HepG2 (cell line): ENCODE results near the gene TMC2. TPM values are rescaled to one million over a fixed set of nuclear protein-coding genes. Genes with fewer than 3 reads are reported as not detected.

Source experiments
- ATF7-NPFF ChIP-seq: sonication (generic); formaldehyde crosslinking; IDR thresholded peaks from 2 replicates; pipeline ENCODE4 v1.8.1; 2023; ENCODE audit warnings: mild to moderate bottlenecking, low read depth, missing genetic modification reagents, moderate library complexity
- GFI1 ChIP-seq: sonication (generic); formaldehyde crosslinking; IDR thresholded peaks from 2 replicates; pipeline ENCODE4 v1.5.0; 2020; ENCODE audit warnings: missing genetic modification reagents, mild to moderate bottlenecking, borderline replicate concordance
- HMG20A ChIP-seq: IDR thresholded peaks from 2 replicates; pipeline ENCODE4 v1.6.1; 2016; ENCODE audit warnings: borderline replicate concordance
- MAFF ChIP-seq: IDR thresholded peaks from 2 replicates; pipeline ENCODE4 v1.6.1; 2011; ENCODE audit warnings: low read depth, low read length, improper control_type of control experiment
- NBN ChIP-seq: fragments of 450-650 bp; conservative IDR thresholded peaks from 2 replicates; pipeline ENCODE4 v1.6.1; 2017
- NFE2 ChIP-seq: sonication (generic); formaldehyde crosslinking; IDR thresholded peaks from 2 replicates; pipeline ENCODE4 v1.4.0; 2020; ENCODE audit warnings: missing genetic modification reagents
- REL ChIP-seq: sonication (generic); formaldehyde crosslinking; conservative IDR thresholded peaks from 2 replicates; pipeline ENCODE4 v1.8.0; 2022; ENCODE audit warnings: mild to moderate bottlenecking, missing genetic modification reagents, moderate library complexity
- SNAPC2 ChIP-seq: sonication (generic); formaldehyde crosslinking; IDR thresholded peaks from 2 replicates; pipeline ENCODE4 v1.8.1; 2022; ENCODE audit warnings: mild to moderate bottlenecking, missing genetic modification reagents
- XBP1 ChIP-seq: sonication (generic); formaldehyde crosslinking; IDR thresholded peaks from 2 replicates; pipeline ENCODE4 v1.5.0; 2020; ENCODE audit warnings: missing genetic modification reagents
- ZNF10 ChIP-seq: sonication (generic); formaldehyde crosslinking; IDR thresholded peaks from 2 replicates; pipeline ENCODE4 v1.4.0; 2020; ENCODE audit warnings: mild to moderate bottlenecking, low read depth, missing genetic modification reagents, borderline replicate concordance
- ZNF235 ChIP-seq: sonication (generic); formaldehyde crosslinking; IDR thresholded peaks from 2 replicates; pipeline ENCODE4 v1.8.1; 2023; ENCODE audit warnings: mild to moderate bottlenecking, missing genetic modification reagents, borderline replicate concordance
- ZNF484 ChIP-seq: sonication (generic); formaldehyde crosslinking; IDR thresholded peaks from 2 replicates; pipeline ENCODE4 v1.5.1; 2020; ENCODE audit warnings: mild to moderate bottlenecking, low read depth, missing genetic modification reagents, borderline replicate concordance
- ZNF615 ChIP-seq: sonication (generic); formaldehyde crosslinking; IDR thresholded peaks from 2 replicates; pipeline ENCODE4 v1.5.0; 2020; ENCODE audit warnings: mild to moderate bottlenecking, missing genetic modification reagents, borderline replicate concordance
- ZNF629 ChIP-seq: sonication (generic); formaldehyde crosslinking; conservative IDR thresholded peaks from 2 replicates; pipeline ENCODE4 v1.5.0; 2020; ENCODE audit warnings: missing genetic modification reagents
- ZNF772 ChIP-seq: sonication (generic); formaldehyde crosslinking; IDR thresholded peaks from 2 replicates; pipeline ENCODE4 v1.5.0; 2020; ENCODE audit warnings: mild to moderate bottlenecking, missing genetic modification reagents
- polyA plus RNA-seq, 8 experiments: library from polyadenylated mRNA; depleted of rRNA in 3 of 8; stranded (reverse) in 7 of 8; unstranded in 1 of 8; fragments of >200 nt; fragmentation: Illumina TruSeq in 4 of 8; extraction: Trizol in 4 of 8; gene quantifications; 2 replicates each; pipeline versions ENCODE4 v1.2.1 to v1.2.3, GENCODE V29; 2011 to 2016; ENCODE audit warnings: low read depth in 4 of 8, missing spikeins in 1 of 8, mixed read lengths in 1 of 8; ENCODE audit not compliant: insufficient read depth in 1 of 8
- total RNA-seq, 5 experiments: library from RNA; depleted of rRNA; stranded (reverse); fragments of >200 nt; fragmentation: Illumina TruSeq; extraction: Trizol; gene quantifications; 2 replicates each; pipeline ENCODE4 v1.2.3, GENCODE V29; 2016; ENCODE audit warnings: low read depth in 1 of 5
- TF ChIP-seq, protein P1 (sequence below): sonication (generic); formaldehyde crosslinking; IDR thresholded peaks from 2 replicates; pipeline ENCODE4 v1.4.0; 2020; ENCODE audit warnings: mild to moderate bottlenecking, missing genetic modification reagents
- TF ChIP-seq, protein P2 (sequence below): sonication (generic); formaldehyde crosslinking; IDR thresholded peaks from 2 replicates; pipeline ENCODE4 v1.4.0; 2020; ENCODE audit warnings: mild to moderate bottlenecking, missing genetic modification reagents
- TF ChIP-seq, protein P3 (sequence below): sonication (generic); formaldehyde crosslinking; IDR thresholded peaks from 2 replicates; pipeline ENCODE4 v1.8.1; 2023; ENCODE audit warnings: mild to moderate bottlenecking, missing genetic modification reagents, borderline replicate concordance
- TF ChIP-seq, protein P4 (sequence below): sonication (generic); formaldehyde crosslinking; IDR thresholded peaks from 2 replicates; pipeline ENCODE4 v1.4.0; 2020; ENCODE audit warnings: missing genetic modification reagents, borderline replicate concordance
- TF ChIP-seq, protein P5 (sequence below): sonication (generic); formaldehyde crosslinking; conservative IDR thresholded peaks from 2 replicates; pipeline ENCODE4 v1.5.0; 2020; ENCODE audit warnings: missing genetic modification reagents
- TF ChIP-seq, protein P6 (sequence below): sonication (generic); formaldehyde crosslinking; IDR thresholded peaks from 2 replicates; pipeline ENCODE4 v1.5.0; 2020; ENCODE audit warnings: missing genetic modification reagents, mild to moderate bottlenecking, borderline replicate concordance
- TF ChIP-seq, protein P7 (sequence below): sonication (generic); formaldehyde crosslinking; IDR thresholded peaks from 2 replicates; pipeline ENCODE4 v1.8.0; 2022; ENCODE audit warnings: mild to moderate bottlenecking, missing genetic modification reagents, borderline replicate concordance

The TMC2 gene
- total and polyA plus RNA-seq, 2 of the 13 experiments (the other 11 are each of a cell fraction or from before 2014, with no cell fraction given), result not detected

DNA sequence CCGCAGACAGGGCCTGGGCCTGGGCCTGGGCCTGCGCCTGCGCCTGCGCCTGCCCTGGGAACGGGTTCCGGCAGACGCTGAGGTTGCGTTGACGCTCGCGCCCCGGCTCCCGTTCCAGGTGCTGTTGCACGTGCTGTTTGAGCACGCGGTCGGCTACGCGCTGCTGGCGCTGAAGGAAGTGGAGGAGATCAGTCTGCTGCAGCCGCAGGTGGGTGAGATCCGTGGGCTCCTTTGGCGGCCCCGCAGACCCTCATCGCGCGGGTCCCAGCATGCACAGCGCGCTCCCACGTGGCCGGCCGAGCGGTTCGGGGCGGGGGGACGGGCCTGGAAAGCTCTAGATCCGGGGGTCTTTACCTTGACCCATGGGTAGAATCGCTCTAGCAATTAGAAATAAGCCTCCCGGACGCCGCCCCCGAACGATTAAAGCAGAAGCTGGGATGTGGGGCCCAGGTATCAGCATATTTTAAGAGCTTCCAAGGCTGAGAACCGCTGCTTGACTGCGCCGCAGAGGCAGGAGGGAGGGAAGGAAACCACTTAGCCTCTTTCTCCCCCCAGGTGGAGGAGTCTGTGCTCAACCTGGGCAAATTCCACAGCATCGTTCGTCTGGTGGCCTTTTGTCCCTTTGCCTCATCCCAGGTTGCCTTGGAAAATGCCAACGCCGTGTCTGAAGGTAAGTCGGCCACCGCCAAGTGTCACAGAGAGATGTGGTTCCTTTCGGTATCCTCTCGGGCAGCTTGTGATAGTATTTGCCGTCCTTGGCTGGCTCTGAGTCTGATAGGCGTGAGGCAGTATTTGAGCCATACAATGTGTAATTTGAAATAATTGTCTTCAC lies 116.6 kb downstream of the TMC2 start (continued):
- TF ChIP-seq, protein P1, sequence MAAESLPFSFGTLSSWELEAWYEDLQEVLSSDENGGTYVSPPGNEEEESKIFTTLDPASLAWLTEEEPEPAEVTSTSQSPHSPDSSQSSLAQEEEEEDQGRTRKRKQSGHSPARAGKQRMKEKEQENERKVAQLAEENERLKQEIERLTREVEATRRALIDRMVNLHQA (CRISPR knock-in tag), result 0 out of 2 replicates have a peak, but pooled peaks have one; percentile 29
- TF ChIP-seq NFE2, result no peak
- peak; percentile 62; the same call in 1 of the 2 replicates for TF ChIP-seq GFI1 (CRISPR knock-in tag)
- TF ChIP-seq ZNF615 (CRISPR knock-in tag), result no peak
- no peak for TF ChIP-seq MAFF
- TF ChIP-seq, protein P2, sequence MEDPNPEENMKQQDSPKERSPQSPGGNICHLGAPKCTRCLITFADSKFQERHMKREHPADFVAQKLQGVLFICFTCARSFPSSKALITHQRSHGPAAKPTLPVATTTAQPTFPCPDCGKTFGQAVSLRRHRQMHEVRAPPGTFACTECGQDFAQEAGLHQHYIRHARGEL (CRISPR knock-in tag), result no peak; the same call in 1 of the 2 replicates
- TF ChIP-seq ZNF235 (CRISPR knock-in tag), result 0 out of 2 replicates have a peak, but pooled peaks have one; percentile 39
- TF ChIP-seq XBP1, result no peak
- no peak; the same call in 1 of the 2 replicates for TF ChIP-seq ZNF772 (CRISPR knock-in tag)
- TF ChIP-seq, protein P3, sequence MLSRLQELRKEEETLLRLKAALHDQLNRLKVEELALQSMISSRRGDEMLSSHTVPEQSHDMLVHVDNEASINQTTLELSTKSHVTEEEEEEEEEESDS (CRISPR knock-in tag), result no peak; the same call in 1 of the 2 replicates
- TF ChIP-seq HMG20A (CRISPR knock-in tag), result no peak
- TF ChIP-seq SNAPC2 (CRISPR knock-in tag), result no peak
- TF ChIP-seq ZNF629 (CRISPR knock-in tag), result no peak
- TF ChIP-seq, protein P4, sequence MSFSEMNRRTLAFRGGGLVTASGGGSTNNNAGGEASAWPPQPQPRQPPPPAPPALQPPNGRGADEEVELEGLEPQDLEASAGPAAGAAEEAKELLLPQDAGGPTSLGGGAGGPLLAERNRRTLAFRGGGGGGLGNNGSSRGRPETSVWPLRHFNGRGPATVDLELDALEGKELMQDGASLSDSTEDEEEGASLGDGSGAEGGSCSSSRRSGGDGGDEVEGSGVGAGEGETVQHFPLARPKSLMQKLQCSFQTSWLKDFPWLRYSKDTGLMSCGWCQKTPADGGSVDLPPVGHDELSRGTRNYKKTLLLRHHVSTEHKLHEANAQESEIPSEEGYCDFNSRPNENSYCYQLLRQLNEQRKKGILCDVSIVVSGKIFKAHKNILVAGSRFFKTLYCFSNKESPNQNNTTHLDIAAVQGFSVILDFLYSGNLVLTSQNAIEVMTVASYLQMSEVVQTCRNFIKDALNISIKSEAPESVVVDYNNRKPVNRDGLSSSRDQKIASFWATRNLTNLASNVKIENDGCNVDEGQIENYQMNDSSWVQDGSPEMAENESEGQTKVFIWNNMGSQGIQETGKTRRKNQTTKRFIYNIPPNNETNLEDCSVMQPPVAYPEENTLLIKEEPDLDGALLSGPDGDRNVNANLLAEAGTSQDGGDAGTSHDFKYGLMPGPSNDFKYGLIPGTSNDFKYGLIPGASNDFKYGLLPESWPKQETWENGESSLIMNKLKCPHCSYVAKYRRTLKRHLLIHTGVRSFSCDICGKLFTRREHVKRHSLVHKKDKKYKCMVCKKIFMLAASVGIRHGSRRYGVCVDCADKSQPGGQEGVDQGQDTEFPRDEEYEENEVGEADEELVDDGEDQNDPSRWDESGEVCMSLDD (CRISPR knock-in tag), result peak; percentile 18
- TF ChIP-seq, protein P5, sequence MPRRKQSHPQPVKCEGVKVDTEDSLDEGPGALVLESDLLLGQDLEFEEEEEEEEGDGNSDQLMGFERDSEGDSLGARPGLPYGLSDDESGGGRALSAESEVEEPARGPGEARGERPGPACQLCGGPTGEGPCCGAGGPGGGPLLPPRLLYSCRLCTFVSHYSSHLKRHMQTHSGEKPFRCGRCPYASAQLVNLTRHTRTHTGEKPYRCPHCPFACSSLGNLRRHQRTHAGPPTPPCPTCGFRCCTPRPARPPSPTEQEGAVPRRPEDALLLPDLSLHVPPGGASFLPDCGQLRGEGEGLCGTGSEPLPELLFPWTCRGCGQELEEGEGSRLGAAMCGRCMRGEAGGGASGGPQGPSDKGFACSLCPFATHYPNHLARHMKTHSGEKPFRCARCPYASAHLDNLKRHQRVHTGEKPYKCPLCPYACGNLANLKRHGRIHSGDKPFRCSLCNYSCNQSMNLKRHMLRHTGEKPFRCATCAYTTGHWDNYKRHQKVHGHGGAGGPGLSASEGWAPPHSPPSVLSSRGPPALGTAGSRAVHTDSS (CRISPR knock-in tag), result no peak
- TF ChIP-seq, protein P6, sequence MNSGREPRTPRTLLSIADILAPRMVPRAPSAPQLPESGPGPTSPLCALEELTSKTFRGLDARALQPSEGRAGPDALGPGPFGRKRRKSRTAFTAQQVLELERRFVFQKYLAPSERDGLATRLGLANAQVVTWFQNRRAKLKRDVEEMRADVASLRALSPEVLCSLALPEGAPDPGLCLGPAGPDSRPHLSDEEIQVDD (CRISPR knock-in tag), result 0 out of 2 replicates have a peak, but pooled peaks have one; percentile 20
- TF ChIP-seq ATF7-NPFF (CRISPR knock-in tag), result no peak; the same call in none of the 2 replicates
- peak; percentile 97; the same call in 1 of the 2 replicates for TF ChIP-seq REL
- no peak for TF ChIP-seq NBN
- TF ChIP-seq, protein P7, sequence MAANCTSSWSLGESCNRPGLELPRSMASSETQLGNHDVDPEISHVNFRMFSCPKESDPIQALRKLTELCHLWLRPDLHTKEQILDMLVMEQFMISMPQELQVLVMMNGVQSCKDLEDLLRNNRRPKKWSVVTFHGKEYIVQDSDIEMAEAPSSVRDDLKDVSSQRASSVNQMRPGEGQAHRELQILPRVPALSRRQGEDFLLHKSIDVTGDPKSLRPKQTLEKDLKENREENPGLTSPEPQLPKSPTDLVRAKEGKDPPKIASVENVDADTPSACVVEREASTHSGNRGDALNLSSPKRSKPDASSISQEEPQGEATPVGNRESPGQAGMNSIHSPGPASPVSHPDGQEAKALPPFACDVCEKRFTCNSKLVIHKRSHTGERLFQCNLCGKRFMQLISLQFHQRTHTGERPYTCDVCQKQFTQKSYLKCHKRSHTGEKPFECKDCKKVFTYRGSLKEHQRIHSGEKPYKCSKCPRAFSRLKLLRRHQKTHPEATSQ (CRISPR knock-in tag), result no peak; the same call in 1 of the 2 replicates
- TF ChIP-seq ZNF484 (CRISPR knock-in tag), result peak; percentile 89; the same call in 1 of the 2 replicates
- TF ChIP-seq ZNF10, result no peak
